Measurements from ENCODE around the gene COL23A1.

COL23A1 gene

GRCh38 chr5:178378527-178379484, 211.4 kb downstream of the COL23A1 start:
- H3K4me3 Mint-ChIP-seq = no peak overlapping the region
- peaks cover 69% of the 10 kb centered on the region for H3K4me1 Mint-ChIP-seq
- H3K27me3 Mint-ChIP-seq (ENCODE audit: low read depth, poor library complexity) = peaks cover 9% of the 10 kb centered on the region
- no peak overlapping the region for H3K27ac Mint-ChIP-seq
- DNase-seq = no peak
- no peaks in the 10 kb centered on the region for H3K36me3 Mint-ChIP-seq (ENCODE audit: low read depth)
- TF ChIP-seq CTCF (IDR thresholded peaks at IDR 0.05) = no peak
- H3K9me3 Mint-ChIP-seq = no peaks in the 10 kb centered on the region

GRCh38 chr5:178377583-178378270, 212.5 kb downstream of the COL23A1 start:
- H3K27ac Mint-ChIP-seq = no peak overlapping the region
- no peaks in the 10 kb centered on the region for H3K36me3 Mint-ChIP-seq (ENCODE audit: low read depth)
- H3K27me3 Mint-ChIP-seq (ENCODE audit: low read depth, poor library complexity) = peaks cover 6% of the 10 kb centered on the region
- DNase-seq = no peak
- no peaks in the 10 kb centered on the region for H3K9me3 Mint-ChIP-seq
- TF ChIP-seq CTCF (IDR thresholded peaks at IDR 0.05) = no peak
- H3K4me3 Mint-ChIP-seq = no peak overlapping the region
- H3K4me1 Mint-ChIP-seq = peaks cover 60% of the 10 kb centered on the region

GRCh38 chr5:178376921-178377582, 213.1 kb downstream of the COL23A1 start:
- Mint-ChIP-seq H3K27ac (peak overlapping the region; percentile 5), H3K4me1 (peaks cover 57% of the 10 kb centered on the region), H3K36me3 (ENCODE audit: low read depth) (no peaks in the 10 kb centered on the region), H3K27me3 (ENCODE audit: low read depth, poor library complexity) (peaks cover 10% of the 10 kb centered on the region), H3K4me3 (no peak overlapping the region), H3K9me3 (no peaks in the 10 kb centered on the region)
- TF ChIP-seq CTCF (IDR thresholded peaks at IDR 0.05) = no peak
- DNase-seq = peak; percentile 40

GRCh38 chr5:178375348-178375747, 214.8 kb downstream of the COL23A1 start:
- Mint-ChIP-seq H3K27ac (no peak overlapping the region), H3K36me3 (ENCODE audit: low read depth) (peaks cover 1% of the 10 kb centered on the region), H3K27me3 (ENCODE audit: low read depth, poor library complexity) (peaks cover 8% of the 10 kb centered on the region), H3K4me1 (peaks cover 48% of the 10 kb centered on the region), H3K9me3 (peaks cover 9% of the 10 kb centered on the region), H3K4me3 (no peak overlapping the region)
- no peak for TF ChIP-seq CTCF (IDR thresholded peaks at IDR 0.05)
- no peak for DNase-seq

- no peak for TF ChIP-seq CTCF (IDR thresholded peaks at IDR 0.05)
- H3K9me3 Mint-ChIP-seq = peaks cover 23% of the 10 kb centered on the region
- H3K27me3 Mint-ChIP-seq (ENCODE audit: low read depth, poor library complexity) = peaks cover 8% of the 10 kb centered on the region
- H3K4me1 Mint-ChIP-seq = peaks cover 41% of the 10 kb centered on the region
- no peak overlapping the region for H3K4me3 Mint-ChIP-seq
- no peak for DNase-seq
- H3K36me3 Mint-ChIP-seq (ENCODE audit: low read depth) = peaks cover 15% of the 10 kb centered on the region
- H3K27ac Mint-ChIP-seq = no peak overlapping the region
Observed at GRCh38 chr5:178373711-178374110, 216.5 kb downstream of the COL23A1 start.

All from nephron progenitor cell (in vitro differentiated cells).